ENCODE measurements around the gene CSN3. TPM values are rescaled to one million over a fixed set of nuclear protein-coding genes. Genes with fewer than 3 reads are reported as not detected.

Gene CSN3
- total RNA-seq, 2 experiments from 2014 or later: not detected

Other genes starting within 250 kb of the CSN3 start
- gene STATH, start 246.6 kb upstream of the CSN3 start, total RNA-seq: not detected
- not detected for gene HTN3, start 214.1 kb upstream of the CSN3 start, total RNA-seq
- not detected for gene HTN1, start 192.2 kb upstream of the CSN3 start, total RNA-seq
- gene PRR27, start 88.4 kb upstream of the CSN3 start, total RNA-seq: not detected
- not detected for gene ODAM, start 46.9 kb upstream of the CSN3 start, total RNA-seq
- gene FDCSP, start 16.5 kb upstream of the CSN3 start, total RNA-seq: not detected
- not detected for gene CABS1, start 92.4 kb downstream of the CSN3 start, total RNA-seq
- not detected for gene SMR3A, start 118.2 kb downstream of the CSN3 start, total RNA-seq
- not detected for gene SMR3B, start 140.5 kb downstream of the CSN3 start, total RNA-seq
- not detected for gene OPRPN, start 155.3 kb downstream of the CSN3 start, total RNA-seq
- gene MUC7, start 229.6 kb downstream of the CSN3 start, total RNA-seq: not detected